Body of pancreas (tissue), 4 donors: ENCODE measurements around the gene PEMT.

ENCODE experiments used
- CTCF ChIP-seq, 7 experiments: fragments of 450-650 bp in 4 of 7; fragments of 200-600 bp in 3 of 7; sonication (generic) in 3 of 7; IDR thresholded peaks; one replicate each; pipeline ENCODE4 v1.5.1; 2016 to 2019; ENCODE audit warnings: antibody characterized with exemption in 7 of 7
- POLR2A ChIP-seq, 3 donors: fragments of 450-650 bp; IDR thresholded peaks; one replicate each; pipeline ENCODE4 v1.6.1; 2016; ENCODE audit warnings: antibody characterized with exemption in 3 of 3, mild to moderate bottlenecking in 2 of 3

GRCh38 chr17:17493986-17494466, 97.5 kb downstream of the PEMT start:
- TF ChIP-seq POLR2A (IDR thresholded peaks at IDR 0.05), result peak in 1 of 3 donors; percentile 21
- TF ChIP-seq CTCF (IDR thresholded peaks at IDR 0.05), result no peak
